Measurements from ENCODE around the gene EXOC4.

EXOC4 gene

GRCh38 chr7:133412942-133413341 is 160.1 kb downstream of the EXOC4 start:
- H3K4me3 ChIP-seq (ENCODE audit: low read depth, low read length) = no peak overlapping the region

- no peak overlapping the region for H3K4me3 ChIP-seq (ENCODE audit: low read depth, low read length)
Measured at GRCh38 chr7:133419041-133419440, 166.2 kb downstream of the EXOC4 start.

- no peak overlapping the region for H3K4me3 ChIP-seq (ENCODE audit: low read depth, low read length)
Measured at GRCh38 chr7:133423618-133424017, 170.7 kb downstream of the EXOC4 start.

GRCh38 chr7:133428326-133428725 is 175.4 kb downstream of the EXOC4 start:
- no peak overlapping the region for H3K4me3 ChIP-seq (ENCODE audit: low read depth, low read length)

- no peak overlapping the region for H3K4me3 ChIP-seq (ENCODE audit: low read depth, low read length)
Measured at GRCh38 chr7:133428876-133429275, 176.0 kb downstream of the EXOC4 start.

- H3K4me3 ChIP-seq (ENCODE audit: low read depth, low read length) = no peak overlapping the region
Measured at GRCh38 chr7:133429371-133429770, 176.5 kb downstream of the EXOC4 start.

- H3K4me3 ChIP-seq (ENCODE audit: low read depth, low read length) = no peak overlapping the region
Measured at GRCh38 chr7:133431134-133431724, 178.4 kb downstream of the EXOC4 start.

GRCh38 chr7:133433165-133433812 is 180.4 kb downstream of the EXOC4 start:
- H3K4me3 ChIP-seq (ENCODE audit: low read depth, low read length) = no peak overlapping the region

GRCh38 chr7:133434246-133434865 is 181.5 kb downstream of the EXOC4 start:
- no peak overlapping the region for H3K4me3 ChIP-seq (ENCODE audit: low read depth, low read length)

- no peak overlapping the region for H3K4me3 ChIP-seq (ENCODE audit: low read depth, low read length)
Measured at GRCh38 chr7:133436014-133436428, 183.1 kb downstream of the EXOC4 start.

GRCh38 chr7:133437544-133437943 is 184.7 kb downstream of the EXOC4 start:
- no peak overlapping the region for H3K4me3 ChIP-seq (ENCODE audit: low read depth, low read length)

GRCh38 chr7:133442818-133443217 is 189.9 kb downstream of the EXOC4 start:
- no peak overlapping the region for H3K4me3 ChIP-seq (ENCODE audit: low read depth, low read length)

GRCh38 chr7:133445617-133446016 is 192.7 kb downstream of the EXOC4 start:
- no peak overlapping the region for H3K4me3 ChIP-seq (ENCODE audit: low read depth, low read length)

GRCh38 chr7:133448012-133448411 is 195.1 kb downstream of the EXOC4 start:
- H3K4me3 ChIP-seq (ENCODE audit: low read depth, low read length) = no peak overlapping the region

GRCh38 chr7:133452577-133452976 is 199.7 kb downstream of the EXOC4 start:
- no peak overlapping the region for H3K4me3 ChIP-seq (ENCODE audit: low read depth, low read length)

- no peak overlapping the region for H3K4me3 ChIP-seq (ENCODE audit: low read depth, low read length)
Measured at GRCh38 chr7:133458688-133459087, 205.8 kb downstream of the EXOC4 start.

- no peak overlapping the region for H3K4me3 ChIP-seq (ENCODE audit: low read depth, low read length)
Measured at GRCh38 chr7:133461421-133461820, 208.5 kb downstream of the EXOC4 start.

- no peak overlapping the region for H3K4me3 ChIP-seq (ENCODE audit: low read depth, low read length)
Measured at GRCh38 chr7:133475655-133476054, 222.8 kb downstream of the EXOC4 start.

- no peak overlapping the region for H3K4me3 ChIP-seq (ENCODE audit: low read depth, low read length)
Measured at GRCh38 chr7:133477791-133478190, 224.9 kb downstream of the EXOC4 start.

GRCh38 chr7:133478591-133479135 is 225.8 kb downstream of the EXOC4 start:
- no peak overlapping the region for H3K4me3 ChIP-seq (ENCODE audit: low read depth, low read length)

- H3K4me3 ChIP-seq (ENCODE audit: low read depth, low read length) = no peak overlapping the region
Measured at GRCh38 chr7:133479456-133480065, 226.7 kb downstream of the EXOC4 start.

GRCh38 chr7:133480868-133481267 is 228.0 kb downstream of the EXOC4 start:
- H3K4me3 ChIP-seq (ENCODE audit: low read depth, low read length) = no peak overlapping the region

Measured in iPS-11a (cell line).